GM19238 (cell line): ENCODE data around the gene MRGPRD.

Experiments
- DNase-seq: peaks from one replicate; pipeline ENCODE4 v3.0.0; 2011; ENCODE audit warnings: low spot score; ENCODE audit not compliant: insufficient read length

MRGPRD gene

DNA sequence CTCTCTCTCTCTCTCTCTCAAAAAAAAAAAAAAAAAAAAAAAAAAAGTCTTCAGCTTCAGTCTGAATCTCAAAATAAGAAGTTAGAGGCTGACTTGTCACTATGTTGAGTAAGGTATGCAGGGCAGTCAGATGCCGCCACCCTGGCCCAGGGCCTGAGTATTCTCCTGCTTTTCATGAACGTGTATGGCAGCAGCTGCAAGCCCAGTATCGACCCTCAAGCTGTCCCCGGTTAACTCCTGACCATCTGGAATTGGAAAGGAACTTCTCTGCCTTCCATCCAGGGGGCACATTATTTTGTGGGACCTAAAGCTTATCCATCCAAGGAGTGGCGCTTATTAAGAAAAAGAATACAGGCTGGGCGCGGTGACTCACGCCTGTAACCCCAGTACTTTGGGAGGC lies 11.4 kb downstream of the MRGPRD start:
- DNase-seq = no peak

- no peak for DNase-seq
These were observed 12.2 kb downstream of the MRGPRD start for GRCh38 chr11:68968306-68969250.

DNA sequence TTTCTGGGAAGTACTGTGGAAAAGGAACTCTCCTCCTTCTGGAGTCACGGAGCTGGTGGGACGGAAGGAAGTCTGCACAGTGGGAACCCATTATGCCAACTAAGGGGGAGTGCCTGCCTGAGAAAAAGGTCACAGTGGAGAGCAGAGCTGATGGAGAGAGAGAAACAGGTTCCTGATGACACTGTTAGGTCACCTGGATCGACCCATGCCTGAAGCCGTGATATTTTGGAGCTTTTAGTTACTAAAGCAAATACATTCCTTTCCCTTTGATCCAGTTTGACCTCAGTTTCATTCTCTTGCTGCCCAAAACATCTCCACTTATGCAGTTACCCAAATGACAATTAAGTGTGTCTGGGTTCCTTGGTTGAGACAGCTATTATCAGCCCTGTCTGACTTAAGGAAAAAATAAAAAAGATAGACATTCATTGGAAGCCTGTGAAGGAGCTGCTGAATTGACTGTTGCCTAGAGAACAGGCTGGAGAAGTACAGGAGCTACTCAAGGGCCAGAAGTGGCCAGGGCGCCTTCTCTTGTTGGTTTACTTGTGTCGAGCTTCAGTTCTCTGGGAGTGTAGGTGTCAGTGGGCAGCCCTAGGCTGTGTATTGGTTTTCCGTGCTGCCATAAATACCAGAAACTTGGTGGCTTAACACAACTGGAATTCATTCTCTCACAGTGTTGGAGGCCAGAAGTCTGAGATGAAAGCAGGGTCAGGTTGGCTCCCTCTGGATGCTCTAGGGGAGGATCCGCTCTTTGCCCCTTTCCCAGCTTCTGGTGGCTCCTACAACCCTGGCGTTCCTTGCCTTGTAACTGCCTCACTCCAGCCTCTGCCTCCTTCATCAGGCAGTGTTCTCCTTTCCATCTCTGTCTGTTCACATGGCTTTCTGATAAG lies 13.6 kb downstream of the MRGPRD start:
- no peak for DNase-seq

- DNase-seq = no peak
These were observed 14.6 kb downstream of the MRGPRD start for GRCh38 chr11:68965901-68966853.

DNA sequence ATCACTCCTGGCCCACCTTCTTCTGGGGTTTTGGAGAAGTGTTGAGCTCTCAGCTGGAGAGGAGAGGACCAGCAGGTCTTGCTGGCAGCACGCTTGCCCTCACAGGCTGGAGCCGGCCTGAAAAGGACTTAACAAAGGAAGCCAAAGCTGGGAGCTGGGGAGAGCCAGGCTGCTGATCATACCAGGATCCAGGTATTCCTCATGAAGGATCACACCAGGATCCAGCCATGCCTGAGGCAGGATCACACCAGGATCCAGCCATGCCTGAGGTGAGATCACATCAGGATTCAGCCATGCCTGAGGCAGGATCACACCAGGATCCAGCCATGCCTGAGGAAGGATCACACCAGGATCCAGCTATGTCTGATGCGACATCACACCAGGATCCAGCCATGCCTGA lies 17.0 kb downstream of the MRGPRD start:
- DNase-seq = no peak

- no peak for DNase-seq
These were observed 18.1 kb downstream of the MRGPRD start for GRCh38 chr11:68962527-68963250.

DNA sequence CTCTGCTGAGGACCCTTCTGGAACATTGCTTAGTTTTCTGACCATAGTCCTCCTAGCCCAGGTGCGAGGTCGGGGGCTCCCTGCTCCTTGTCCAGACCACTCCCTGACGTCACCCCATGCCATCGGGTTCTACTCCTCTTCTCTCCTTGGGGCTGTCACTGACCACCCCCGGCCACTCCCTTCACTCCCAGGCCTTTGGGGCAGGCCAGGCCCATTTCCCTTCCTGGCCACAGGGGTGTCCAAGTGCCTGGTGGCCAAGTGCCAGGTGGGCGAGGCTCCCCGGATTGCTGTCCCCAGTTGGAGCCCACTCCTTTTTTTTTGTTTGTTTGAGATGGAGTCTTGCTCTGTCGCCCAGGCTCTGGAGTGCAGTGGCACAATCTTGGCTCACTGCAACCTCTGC lies 19.5 kb downstream of the MRGPRD start:
- DNase-seq = no peak

DNA sequence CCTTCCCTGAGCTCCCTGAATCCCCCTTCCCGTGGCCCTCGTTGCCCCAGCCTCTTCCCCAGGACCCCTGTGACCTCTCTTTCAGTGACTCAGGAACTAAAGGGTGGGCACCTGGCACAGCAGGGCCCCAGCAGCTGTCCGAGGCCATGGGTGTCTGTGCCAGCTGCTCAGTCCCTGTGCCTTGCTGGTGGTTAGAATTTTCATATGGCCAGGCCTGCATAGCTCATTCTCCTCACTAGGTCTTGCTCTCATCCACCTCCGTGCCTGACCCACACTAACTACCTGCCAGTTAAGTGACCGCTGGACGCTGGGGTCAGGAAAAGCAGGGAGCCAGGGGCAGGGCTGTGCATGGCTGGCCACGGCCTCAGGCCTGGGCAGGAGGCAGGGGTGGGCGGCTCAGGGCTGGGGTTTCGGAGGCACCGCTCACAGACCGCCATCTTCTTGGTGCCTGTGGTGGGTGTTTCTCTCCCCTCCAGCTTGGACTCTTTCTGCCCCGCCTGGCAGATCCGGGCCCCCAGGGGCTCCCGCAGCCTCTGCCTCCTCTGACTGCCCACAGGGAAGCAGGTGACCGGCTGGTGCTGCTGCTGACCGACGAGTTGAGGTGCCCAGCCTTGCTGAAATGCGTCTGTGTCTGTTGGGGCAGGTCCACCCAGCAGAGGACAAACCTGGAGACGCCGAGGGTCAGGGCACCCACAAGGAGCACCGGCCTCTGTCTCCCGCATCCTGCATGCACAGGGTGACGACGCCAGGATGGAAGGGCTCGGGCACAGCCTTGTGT lies 20.3 kb downstream of the MRGPRD start:
- DNase-seq = no peak

DNA sequence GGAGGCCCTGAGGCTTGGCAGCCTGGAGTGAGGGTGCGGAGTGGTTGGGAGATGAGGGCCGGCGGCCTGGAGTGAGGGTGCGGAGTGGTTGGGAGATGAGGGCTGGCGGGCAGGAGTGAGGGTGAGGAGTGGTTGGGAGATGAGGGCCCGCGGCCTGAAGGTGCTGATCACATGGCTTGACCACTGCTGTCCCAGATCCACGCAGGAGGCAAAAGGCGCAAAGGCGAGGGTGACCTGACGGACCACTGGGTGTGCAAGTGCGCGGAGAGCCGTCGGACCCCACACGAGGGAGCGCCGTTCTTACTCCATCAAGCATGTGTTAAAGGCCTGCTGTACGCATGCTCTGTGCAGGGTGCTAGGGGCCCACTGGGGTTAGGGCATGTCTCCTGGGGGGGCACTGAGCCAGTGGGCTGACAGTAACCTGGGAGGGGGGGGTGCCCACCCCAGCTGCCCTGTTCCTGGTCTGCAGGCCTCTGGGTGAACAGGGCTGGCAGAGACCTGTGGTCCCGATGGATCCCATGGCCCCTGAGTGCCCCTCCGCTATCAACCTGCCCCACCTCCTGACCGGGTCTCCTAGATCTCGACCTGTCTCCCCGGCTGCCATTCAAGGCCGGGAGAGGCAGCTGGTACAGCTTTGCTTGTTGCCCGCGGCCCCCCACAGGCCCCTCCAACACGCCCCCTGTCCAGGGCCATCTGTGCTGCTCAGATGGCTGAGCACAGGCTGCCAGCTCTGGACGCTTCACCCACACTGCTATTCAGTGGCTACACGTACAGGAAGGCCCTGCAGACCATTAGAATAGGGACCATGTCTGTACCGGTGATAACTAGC lies 21.1 kb downstream of the MRGPRD start:
- DNase-seq = no peak

- DNase-seq = no peak
These were observed 22.6 kb downstream of the MRGPRD start for GRCh38 chr11:68958211-68958610.

DNA sequence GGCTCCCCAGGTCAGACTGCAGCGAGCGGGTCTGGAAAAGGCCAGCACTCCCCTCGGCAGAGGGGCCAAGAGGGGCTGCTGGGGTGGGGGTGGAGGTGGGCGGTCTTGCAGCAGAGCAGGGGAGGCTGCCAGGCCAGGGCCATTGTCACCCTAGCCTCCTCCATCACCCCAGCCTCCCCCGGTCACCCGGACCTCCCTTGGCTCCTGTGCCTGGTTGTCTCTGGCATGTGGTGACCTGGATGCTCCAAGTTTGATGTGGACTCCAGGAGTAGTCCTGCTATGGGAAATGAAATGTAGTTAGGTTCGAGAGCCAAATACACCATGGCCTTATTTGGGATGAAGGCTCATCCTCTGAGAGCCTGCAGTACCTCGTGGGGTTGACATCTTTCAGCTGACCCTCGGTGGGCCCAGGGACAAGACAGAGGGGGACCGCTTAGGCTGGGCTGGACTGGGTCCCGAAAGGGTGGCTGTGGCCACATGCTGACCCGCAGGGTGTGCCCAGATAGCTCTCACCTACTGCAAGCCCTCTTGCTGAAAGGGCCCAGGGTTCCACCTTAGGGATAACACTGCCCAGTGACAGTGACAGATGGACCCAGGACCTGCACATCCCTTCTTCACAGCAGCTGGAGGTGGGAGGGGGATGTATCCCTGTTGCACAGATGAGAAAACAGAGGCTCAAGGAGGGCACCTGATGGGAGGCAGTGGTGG lies 24.1 kb downstream of the MRGPRD start:
- no peak for DNase-seq

DNA sequence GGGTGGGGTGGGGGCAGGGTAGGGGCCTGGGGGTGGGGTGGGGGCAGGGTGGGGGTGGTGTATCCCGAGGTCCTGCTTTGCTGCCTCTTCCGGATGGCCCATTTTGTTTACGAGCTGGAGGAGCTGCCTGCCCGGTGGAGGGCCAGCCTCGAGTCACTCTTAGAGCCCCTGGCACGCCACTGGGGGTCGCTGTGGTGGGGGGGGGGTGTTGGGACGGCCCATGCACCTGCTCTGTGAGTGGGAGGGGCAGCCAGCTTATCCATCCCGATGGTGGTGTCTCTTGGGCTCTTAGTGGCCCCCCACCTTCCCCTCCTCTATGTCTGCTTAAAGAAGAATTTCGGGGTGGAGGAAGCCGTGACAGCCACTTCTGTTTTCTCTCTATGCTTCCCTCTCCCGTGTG lies 24.6 kb downstream of the MRGPRD start:
- no peak for DNase-seq

DNA sequence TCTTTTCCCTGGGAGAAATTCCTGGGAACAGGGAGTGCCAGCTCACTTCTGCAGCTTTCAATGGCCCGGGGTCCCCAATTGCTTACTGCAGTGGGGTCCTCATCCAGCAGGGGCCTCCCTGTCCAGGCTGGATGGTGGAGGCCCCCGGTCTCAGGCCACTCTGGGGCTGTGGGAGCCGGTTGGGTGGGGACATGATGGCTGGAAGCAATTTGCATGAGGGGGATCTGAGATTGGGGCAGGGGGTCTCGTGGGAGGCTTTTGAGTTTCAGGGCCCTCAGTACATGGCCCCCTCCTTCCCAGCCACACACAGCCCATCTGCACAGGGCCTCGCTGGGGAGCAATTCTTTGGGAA lies 25.2 kb downstream of the MRGPRD start:
- no peak for DNase-seq

- DNase-seq = no peak
These were observed 25.8 kb downstream of the MRGPRD start for GRCh38 chr11:68954836-68955606.

GRCh38 chr11:68950762-68951161 lies 30.0 kb downstream of the MRGPRD start:
- DNase-seq = no peak

- DNase-seq = no peak
These were observed 30.5 kb downstream of the MRGPRD start for GRCh38 chr11:68950270-68950669.

DNA sequence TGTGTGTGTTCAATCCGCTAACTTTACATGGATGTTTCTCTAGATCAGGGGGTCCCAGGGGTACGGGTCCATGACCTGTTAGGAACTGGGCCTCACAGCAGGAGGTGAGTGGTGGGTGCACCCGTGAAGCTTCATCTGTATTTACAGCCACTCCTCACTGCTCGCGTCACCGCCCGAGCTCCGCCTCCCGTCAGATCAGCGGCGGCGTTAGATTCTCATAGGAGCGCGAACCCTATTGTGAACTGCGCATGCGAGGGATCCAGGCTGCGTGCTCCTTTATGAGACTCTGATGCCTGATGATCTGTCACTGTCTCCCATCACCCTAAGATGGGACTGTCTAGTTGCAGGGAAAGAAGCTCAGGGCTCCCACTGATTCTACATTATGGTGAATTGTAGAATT lies 31.9 kb downstream of the MRGPRD start:
- no peak for DNase-seq

DNA sequence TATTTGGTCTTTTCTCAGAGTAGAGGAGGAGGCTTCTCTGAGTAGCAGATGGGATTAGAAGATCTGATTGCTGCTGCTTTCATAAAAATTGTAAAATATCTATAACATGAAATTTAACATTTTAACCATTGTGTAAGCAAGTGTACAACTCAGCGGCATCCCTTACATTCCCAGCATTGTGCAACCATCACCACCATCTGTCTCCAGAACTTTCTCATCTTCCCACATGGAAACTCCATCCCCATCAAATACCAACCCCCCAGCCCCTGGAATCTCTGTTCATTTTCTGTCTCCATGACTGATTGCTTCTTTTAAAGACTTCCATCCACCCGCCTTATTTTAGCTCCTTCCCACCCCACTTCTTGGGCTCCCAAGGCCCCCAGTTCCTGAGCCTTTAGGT lies 32.3 kb downstream of the MRGPRD start:
- no peak for DNase-seq
